Measurements from ENCODE around the gene LAMC3. TPM values are rescaled to one million over a fixed set of nuclear protein-coding genes. Genes with fewer than 3 reads are reported as not detected.

Gene LAMC3
- total RNA-seq, 2 donors from 2014 or later = 0.29 TPM; not detected in 1

- peak; percentile 60 for DNase-seq (ENCODE audit: low spot score)
- intact Hi-C loops (cut with DNase I) = loop anchor here in 1 of 2 donors (10.0 kb wide), 1 partner anchor 344 kb away; no protein-coding TSS in a partner anchor
Measured at GRCh38 chr9:131048332-131048731, 39.4 kb downstream of the LAMC3 start.

GRCh38 chr9:131048820-131049219 is 39.8 kb downstream of the LAMC3 start:
- peak; percentile 61 for DNase-seq (ENCODE audit: low spot score)
- intact Hi-C loops (cut with DNase I) = loop anchor here in 1 of 2 donors (10.0 kb wide), 1 partner anchor 344 kb away; no protein-coding TSS in a partner anchor

GRCh38 chr9:131049829-131050715 is 41.1 kb downstream of the LAMC3 start:
- intact Hi-C loops (cut with DNase I) = loop anchor here in 1 of 2 donors (5.0 to 10.0 kb wide), 2 partner anchors 38 to 345 kb away; no protein-coding TSS in a partner anchor
- DNase-seq (ENCODE audit: low spot score) = no peak

- intact Hi-C loops (cut with DNase I) = loop anchor here in 1 of 2 donors (5.0 kb wide), 1 partner anchor 39 kb away; no protein-coding TSS in a partner anchor
- peak; percentile 68 for DNase-seq (ENCODE audit: low spot score)
Measured at GRCh38 chr9:131050831-131051230, 41.9 kb downstream of the LAMC3 start.

- DNase-seq (ENCODE audit: low spot score) = peak; percentile 51
- intact Hi-C loops (cut with DNase I) = loop anchor here in 1 of 2 donors (5.0 kb wide), 1 partner anchor 40 kb away; no protein-coding TSS in a partner anchor
Measured at GRCh38 chr9:131051592-131052517, 42.9 kb downstream of the LAMC3 start.

GRCh38 chr9:131053896-131054295 is 44.9 kb downstream of the LAMC3 start:
- DNase-seq (ENCODE audit: low spot score) = no peak
- intact Hi-C loops (cut with DNase I) = loop anchor here in 1 of 2 donors (5.0 kb wide), 1 partner anchor 42 kb away; no protein-coding TSS in a partner anchor

GRCh38 chr9:131056781-131057506 is 48.0 kb downstream of the LAMC3 start:
- intact Hi-C loops (cut with DNase I) = loop anchor here in 1 of 2 donors (5.0 kb wide), 1 partner anchor 275 kb away; no protein-coding TSS in a partner anchor
- DNase-seq (ENCODE audit: low spot score) = peak; percentile 75

GRCh38 chr9:131060900-131061630 is 52.1 kb downstream of the LAMC3 start:
- intact Hi-C loops (cut with DNase I) = no loop called here

GRCh38 chr9:131062969-131063368 is 54.0 kb downstream of the LAMC3 start:
- intact Hi-C loops (cut with DNase I) = no loop called here
- no peak for DNase-seq (ENCODE audit: low spot score)

More at GRCh38 chr9:131060900-131061630, 52.1 kb downstream of the LAMC3 start:
- DNase-seq (ENCODE audit: low spot score) = no peak

GRCh38 chr9:131065599-131065998 is 56.6 kb downstream of the LAMC3 start:
- no peak for DNase-seq (ENCODE audit: low spot score)
- intact Hi-C loops (cut with DNase I) = no loop called here

- intact Hi-C loops (cut with DNase I) = no loop called here
Measured at GRCh38 chr9:131067625-131068024, 58.7 kb downstream of the LAMC3 start.

GRCh38 chr9:131068076-131068816 is 59.3 kb downstream of the LAMC3 start:
- intact Hi-C loops (cut with DNase I) = no loop called here
- no peak for DNase-seq (ENCODE audit: low spot score)

More at GRCh38 chr9:131067625-131068024, 58.7 kb downstream of the LAMC3 start:
- DNase-seq (ENCODE audit: low spot score) = no peak

- intact Hi-C loops (cut with DNase I) = no loop called here
- no peak for DNase-seq (ENCODE audit: low spot score)
Measured at GRCh38 chr9:131069699-131070098, 60.7 kb downstream of the LAMC3 start.

- DNase-seq (ENCODE audit: low spot score) = no peak
- intact Hi-C loops (cut with DNase I) = no loop called here
Measured at GRCh38 chr9:131072107-131072870, 63.3 kb downstream of the LAMC3 start.

GRCh38 chr9:131072871-131073237 is 63.9 kb downstream of the LAMC3 start:
- DNase-seq (ENCODE audit: low spot score) = no peak
- intact Hi-C loops (cut with DNase I) = no loop called here

- intact Hi-C loops (cut with DNase I) = no loop called here
- no peak for DNase-seq (ENCODE audit: low spot score)
Measured at GRCh38 chr9:131076347-131077195, 67.6 kb downstream of the LAMC3 start.
